CD14-positive monocyte (primary cell): Measurements from ENCODE around the gene NPHS2. TPM values are rescaled to one million over a fixed set of nuclear protein-coding genes. Genes with fewer than 3 reads are reported as not detected.
A peak's percentile ranks its signal among the peaks of the same experiment; 100 is the strongest.

Experiments used
- DNase-seq, 3 donors: peaks; one replicate each; pipeline ENCODE4 v3.0.0-alpha.2; 2011 to 2022
- H2AFZ ChIP-seq: 2 replicates; pipeline ENCODE4 v1.6.0; 2012; ENCODE audit warnings: mild to moderate bottlenecking, low read depth, low read length, inconsistent platforms; ENCODE audit not compliant: insufficient read depth, poor library complexity, severe bottlenecking
- H3K27ac ChIP-seq, 2 donors: 1 replicate in 1 of 2; 2 replicates in 1 of 2; pipeline ENCODE4 v1.5.1; 2012 to 2013; ENCODE audit warnings: low read length in 2 of 2, control low read depth in 1 of 2, inconsistent platforms in 1 of 2, low read depth in 1 of 2, mild to moderate bottlenecking in 1 of 2
- H3K27me3 ChIP-seq, 2 donors: one replicate each; pipeline versions ENCODE4 v1.6.0 to v1.6.1; 2011 to 2013; ENCODE audit warnings: low read length in 2 of 2; ENCODE audit not compliant: control insufficient read depth in 2 of 2, insufficient read depth in 2 of 2
- H3K36me3 ChIP-seq, 2 donors: replicated peaks in 1 of 2; 1 replicate in 1 of 2; 2 replicates in 1 of 2; pipeline versions ENCODE4 v1.5.1 to v1.6.1; 2012 to 2013; ENCODE audit warnings: low read length in 2 of 2, control low read depth in 1 of 2, inconsistent platforms in 1 of 2, mild to moderate bottlenecking in 1 of 2; ENCODE audit not compliant: insufficient read depth in 2 of 2, control insufficient read depth in 1 of 2
- H3K4me1 ChIP-seq, 2 donors: 1 replicate in 1 of 2; 2 replicates in 1 of 2; pipeline versions ENCODE4 v1.5.1 to v1.6.1; 2012 to 2013; ENCODE audit warnings: low read length in 2 of 2, control low read depth in 1 of 2, inconsistent platforms in 1 of 2, mild to moderate bottlenecking in 1 of 2, moderate library complexity in 1 of 2; ENCODE audit not compliant: insufficient read depth in 2 of 2, control insufficient read depth in 1 of 2
- H3K4me2 ChIP-seq: replicated peaks from 2 replicates; pipeline ENCODE3; 2012; ENCODE audit warnings: low read length, moderate library complexity, mild to moderate bottlenecking; ENCODE audit not compliant: poor library complexity, severe bottlenecking; ENCODE audit errors: extremely low read depth
- H3K4me3 ChIP-seq, 3 experiments: fragments of 200-600 bp in 1 of 3; sonication (generic) in 1 of 3; replicated peaks in 1 of 3; 1 replicate in 2 of 3; 2 replicates in 1 of 3; pipeline ENCODE4 v1.5.1; 2011 to 2013; ENCODE audit warnings: low read length in 3 of 3, mild to moderate bottlenecking in 3 of 3, control low read depth in 2 of 3, low read depth in 2 of 3, inconsistent platforms in 1 of 3, moderate library complexity in 1 of 3
- H3K79me2 ChIP-seq: 2 replicates; pipeline ENCODE4 v1.6.0; 2012; ENCODE audit warnings: mild to moderate bottlenecking, control low read depth, inconsistent platforms, low read length, moderate library complexity; ENCODE audit not compliant: insufficient read depth
- H3K9ac ChIP-seq: 2 replicates; pipeline ENCODE4 v1.6.0; 2017; ENCODE audit warnings: low read length, mild to moderate bottlenecking; ENCODE audit not compliant: insufficient read depth, poor library complexity, severe bottlenecking
- H3K9me3 ChIP-seq, 2 donors: replicated peaks in 1 of 2; 1 replicate in 1 of 2; 2 replicates in 1 of 2; pipeline versions ENCODE4 v1.5.1 to v1.6.1; 2012 to 2013; ENCODE audit warnings: low read length in 2 of 2, control low read depth in 1 of 2; ENCODE audit not compliant: control insufficient read depth in 1 of 2, insufficient read depth in 1 of 2
- H4K20me1 ChIP-seq: 2 replicates; pipeline ENCODE4 v1.6.0; 2012; ENCODE audit warnings: mild to moderate bottlenecking, low read length, control low read depth, moderate library complexity; ENCODE audit not compliant: insufficient read depth
- H3K27ac Mint-ChIP-seq, 7 donors: one replicate each; pipeline ENCODE4 v1.8.0; 2020; ENCODE audit warnings: mild to moderate bottlenecking in 7 of 7, mixed read lengths in 7 of 7, moderate library complexity in 6 of 7, inconsistent platforms in 2 of 7
- H3K27me3 Mint-ChIP-seq, 3 donors: one replicate each; pipeline ENCODE4 v1.8.0; 2021 to 2022; ENCODE audit warnings: low read depth in 3 of 3, mild to moderate bottlenecking in 3 of 3, mixed read lengths in 3 of 3, moderate library complexity in 3 of 3, inconsistent platforms in 1 of 3
- H3K36me3 Mint-ChIP-seq, 2 donors: one replicate each; pipeline ENCODE4 v1.8.0; 2020; ENCODE audit warnings: mixed read lengths in 2 of 2, inconsistent platforms in 1 of 2, mild to moderate bottlenecking in 1 of 2
- H3K4me1 Mint-ChIP-seq: one replicate; pipeline ENCODE4 v1.8.0; 2020; ENCODE audit warnings: mild to moderate bottlenecking, mixed read lengths
- H3K4me3 Mint-ChIP-seq, 2 donors: one replicate each; pipeline ENCODE4 v1.8.0; 2020; ENCODE audit warnings: mild to moderate bottlenecking in 2 of 2, mixed read lengths in 2 of 2, moderate library complexity in 1 of 2
- H3K9me3 Mint-ChIP-seq, 7 donors: one replicate each; pipeline ENCODE4 v1.8.0; 2020 to 2022; ENCODE audit warnings: mixed read lengths in 7 of 7, mild to moderate bottlenecking in 6 of 7, moderate library complexity in 6 of 7, inconsistent platforms in 2 of 7
- WGBS: methylation state at CpG from one replicate; pipeline ENCODE4 v1.1.5; 2013; ENCODE audit warnings: missing lambda C conversion rate; ENCODE audit not compliant: insufficient coverage; 5-methylcytosine and 5-hydroxymethylcytosine counted together
- intact Hi-C, 2 donors: fragments of 100-400 bp; cut with micrococcal nuclease; formaldehyde crosslinking; loops; one replicate each; pipeline versions ENCODE4 v1.15.0 to v1.15.1; 2023
- polyA minus RNA-seq: library from RNA; depleted of rRNA, polyadenylated mRNA; stranded (reverse); fragments of >200 nt; gene quantifications from 2 replicates; pipeline ENCODE4 v1.2.3, GENCODE V29; 2012
- polyA plus RNA-seq, 3 donors: library from polyadenylated mRNA; depleted of rRNA in 1 of 3; unstranded in 2 of 3; stranded (reverse) in 1 of 3; fragments of 300-500 nt in 2 of 3; fragments of >200 nt in 1 of 3; fragmentation: Illumina TruSeq in 2 of 3; gene quantifications; 1 replicate in 2 of 3; 2 replicates in 1 of 3; pipeline ENCODE4 v1.2.3, GENCODE V29; 2012 to 2021
- total RNA-seq, 12 experiments: library from RNA in 1 of 12; stranded (reverse) in 1 of 12; fragments of 120-200 nt in 1 of 12; gene quantifications; one replicate each; pipeline ENCODE4 v1.2.4 and lab custom pipeline; 2013 to 2026; ENCODE audit warnings: mixed read lengths in 6 of 12, inconsistent platforms in 1 of 12
- TF ChIP-seq, protein P1 (sequence below): fragments of 200-600 bp; IDR thresholded peaks from one replicate; pipeline ENCODE4 v1.8.0; 2022; ENCODE audit warnings: antibody characterized with exemption, mild to moderate bottlenecking

Gene NPHS2
- total RNA-seq (2013): not detected
- not detected for polyA plus RNA-seq
- not detected in 2 replicates for polyA minus RNA-seq
- 0 to 0.81 (median 0) reads per million in 11 experiments for total RNA-seq (lab: John Stamatoyannopoulos, UW)

DNA sequence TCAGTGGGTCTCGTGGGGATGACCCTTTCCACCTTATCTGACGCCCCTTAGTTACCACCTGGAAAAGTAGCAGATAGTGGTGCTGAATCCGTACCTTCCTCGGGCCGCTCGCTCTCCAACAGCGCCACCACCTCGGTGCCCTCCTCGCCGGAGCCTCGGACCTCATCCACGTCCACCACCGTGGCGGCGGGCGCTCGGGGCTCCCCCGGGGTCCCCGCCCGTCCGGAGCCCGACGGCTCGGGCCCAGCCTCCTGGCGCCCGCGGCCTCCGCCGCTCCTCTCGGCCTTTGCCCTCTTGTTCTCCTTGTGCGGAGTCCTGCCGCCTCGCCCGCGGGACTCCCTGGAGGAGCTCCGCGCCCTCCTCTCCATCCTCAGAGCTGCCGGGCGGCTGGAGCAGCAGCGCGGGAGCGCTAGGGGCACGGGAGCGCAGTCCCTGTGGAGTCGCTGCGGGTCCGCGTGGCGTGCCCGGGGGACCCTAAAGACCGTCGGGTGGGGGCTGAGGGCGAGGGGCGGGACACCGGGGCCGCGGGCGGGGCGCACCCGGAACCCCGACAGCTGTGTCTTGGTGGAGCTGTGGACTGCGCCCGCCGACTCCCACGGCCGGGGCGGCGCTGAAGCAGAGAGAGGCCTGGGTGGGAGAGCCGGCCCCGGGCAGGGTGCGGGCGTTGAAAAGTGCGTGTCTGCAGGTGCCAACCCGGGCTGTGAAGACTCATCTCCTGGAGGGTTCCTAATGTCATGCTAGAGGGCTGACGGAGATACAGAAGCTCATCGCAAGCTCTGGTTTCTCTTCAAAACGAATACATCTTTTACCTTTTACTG, at the start of gene NPHS2:
Gene NPHS2, minus strand, starts transcription at position 452 of the 818 bp plus-strand sequence. Its CDS starts 84 bp downstream, at position 368.
- no peak within 1 kb of the TSS for H3K9ac ChIP-seq
- WGBS: 3% methylated on average over 74 of the region's 77 CpGs

DNA sequence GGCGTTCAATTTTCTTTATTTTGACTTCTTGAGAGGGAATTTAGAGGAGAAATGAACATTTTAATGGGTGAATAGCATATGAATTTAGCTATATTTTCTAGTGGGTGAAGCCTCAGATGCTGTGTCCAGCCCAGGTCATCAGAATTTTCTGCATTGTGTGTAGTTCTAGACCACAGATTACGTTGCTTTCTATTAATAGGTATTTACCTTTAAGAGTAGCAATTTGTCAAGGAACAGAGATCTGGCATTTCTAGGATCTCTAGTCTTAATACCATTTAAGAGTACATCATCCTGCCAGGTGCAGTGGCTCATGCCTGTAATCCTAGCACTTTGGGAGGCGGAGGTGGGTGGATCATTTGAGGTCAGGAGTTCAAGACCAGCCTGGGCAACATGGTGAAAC, 36.6 kb upstream of the NPHS2 start:
- H3K27me3 Mint-ChIP-seq: peaks cover 2 to 3% (median 3%) of the 10 kb centered on the region in 3 donors
- Histone ChIP-seq H3K4me1 (no peaks in the 10 kb centered on the region), H3K27ac (no peak overlapping the region), H4K20me1 (no peaks in the 10 kb centered on the region), H3K9me3 (no peaks in the 10 kb centered on the region), H3K79me2 (no peaks in the 10 kb centered on the region), H3K4me3 (no peak overlapping the region), H3K27me3 (no peaks in the 10 kb centered on the region), H3K36me3 (no peaks in the 10 kb centered on the region), H3K9ac (no peak overlapping the region), H3K4me2 (no peak overlapping the region), H2AFZ (no peak overlapping the region)
- H3K4me3 Mint-ChIP-seq: no peak overlapping the region
- peaks cover 3% of the 10 kb centered on the region for H3K4me1 Mint-ChIP-seq
- no CpG with 5 or more reads among the region's 3 CpGs for WGBS
- no peaks in the 10 kb centered on the region for H3K36me3 Mint-ChIP-seq
- peaks cover 0 to 1% (median 0%) of the 10 kb centered on the region in 7 donors for H3K9me3 Mint-ChIP-seq
- DNase-seq: no peak
- intact Hi-C loops: no loop called here
- no peak overlapping the region for H3K27ac Mint-ChIP-seq
- TF ChIP-seq, protein P1, sequence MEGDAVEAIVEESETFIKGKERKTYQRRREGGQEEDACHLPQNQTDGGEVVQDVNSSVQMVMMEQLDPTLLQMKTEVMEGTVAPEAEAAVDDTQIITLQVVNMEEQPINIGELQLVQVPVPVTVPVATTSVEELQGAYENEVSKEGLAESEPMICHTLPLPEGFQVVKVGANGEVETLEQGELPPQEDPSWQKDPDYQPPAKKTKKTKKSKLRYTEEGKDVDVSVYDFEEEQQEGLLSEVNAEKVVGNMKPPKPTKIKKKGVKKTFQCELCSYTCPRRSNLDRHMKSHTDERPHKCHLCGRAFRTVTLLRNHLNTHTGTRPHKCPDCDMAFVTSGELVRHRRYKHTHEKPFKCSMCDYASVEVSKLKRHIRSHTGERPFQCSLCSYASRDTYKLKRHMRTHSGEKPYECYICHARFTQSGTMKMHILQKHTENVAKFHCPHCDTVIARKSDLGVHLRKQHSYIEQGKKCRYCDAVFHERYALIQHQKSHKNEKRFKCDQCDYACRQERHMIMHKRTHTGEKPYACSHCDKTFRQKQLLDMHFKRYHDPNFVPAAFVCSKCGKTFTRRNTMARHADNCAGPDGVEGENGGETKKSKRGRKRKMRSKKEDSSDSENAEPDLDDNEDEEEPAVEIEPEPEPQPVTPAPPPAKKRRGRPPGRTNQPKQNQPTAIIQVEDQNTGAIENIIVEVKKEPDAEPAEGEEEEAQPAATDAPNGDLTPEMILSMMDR: no peak

More for the DNA sequence above, at the start of gene NPHS2:
- H3K4me3 ChIP-seq: no peak within 1 kb of the TSS
- H3K27ac ChIP-seq: no peak within 1 kb of the TSS
- TF ChIP-seq, protein P1: no peak
- H3K27me3 Mint-ChIP-seq: peaks cover 37 to 58% (median 38%) of the 10 kb centered on the region in 3 donors
- peaks cover 12% of the 10 kb centered on the region for H3K4me1 Mint-ChIP-seq
- peaks cover 2 to 7% of the 10 kb centered on the region in 2 donors for H3K4me1 ChIP-seq
- H3K36me3 ChIP-seq: no peaks in the 10 kb centered on the region
- H2AFZ ChIP-seq: no peak within 1 kb of the TSS
- H3K36me3 Mint-ChIP-seq: peaks cover 2 to 3% of the 10 kb centered on the region in 2 donors
- H4K20me1 ChIP-seq: no peaks in the 10 kb centered on the region
- H3K27ac Mint-ChIP-seq: no peak within 1 kb of the TSS
- peaks cover 0 to 11% of the 10 kb centered on the region in 2 donors for H3K9me3 ChIP-seq
- no peaks in the 10 kb centered on the region for H3K79me2 ChIP-seq
- H3K4me3 Mint-ChIP-seq: peak within 1 kb of the TSS in 1 of 2 donors; percentile 80
- peaks cover 0 to 11% (median 7%) of the 10 kb centered on the region in 7 donors for H3K9me3 Mint-ChIP-seq
- peaks cover 38 to 54% of the 10 kb centered on the region in 2 donors for H3K27me3 ChIP-seq
- H3K4me2 ChIP-seq: peak within 1 kb of the TSS; percentile 34
- DNase-seq: no peak
- intact Hi-C loops: no loop called here
